HG02840 (cell line): Measurements from ENCODE around the gene RDX.
"Not testable (repeated sequence)": the region's sequence is repeated elsewhere in the genome, so short reads cannot be mapped to it uniquely, and the experiment has no call there.

Experiments
- ATAC-seq: cut with Tn5 transposase; IDR thresholded peaks from one replicate; pipeline ENCODE4 v1.9.1; 2021; ENCODE audit warnings: mild to moderate bottlenecking, moderate library complexity, moderate number of reproducible peaks; ENCODE audit not compliant: unreplicated experiment, low FRiP score

Gene RDX

DNA sequence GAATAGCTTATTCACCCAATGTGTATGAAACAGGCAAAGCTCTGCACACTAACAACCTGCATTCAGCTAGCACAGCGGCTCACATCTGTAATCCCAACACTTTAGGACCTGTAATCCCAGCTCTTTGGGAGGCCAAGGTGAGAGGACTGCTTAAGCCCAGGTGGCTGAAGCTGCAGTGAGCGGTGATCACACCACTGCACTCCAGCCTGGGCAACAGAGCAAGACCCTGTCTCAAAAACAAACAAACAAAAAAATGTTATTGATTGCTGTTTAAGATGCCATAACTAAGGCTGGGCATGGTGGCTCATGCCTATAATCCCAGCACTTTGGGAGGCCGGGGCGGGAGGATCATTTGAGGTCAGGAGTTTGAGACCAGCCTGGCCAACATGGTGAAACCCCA is 15.8 kb downstream of the RDX start:
- ATAC-seq = not testable (repeated sequence)

DNA sequence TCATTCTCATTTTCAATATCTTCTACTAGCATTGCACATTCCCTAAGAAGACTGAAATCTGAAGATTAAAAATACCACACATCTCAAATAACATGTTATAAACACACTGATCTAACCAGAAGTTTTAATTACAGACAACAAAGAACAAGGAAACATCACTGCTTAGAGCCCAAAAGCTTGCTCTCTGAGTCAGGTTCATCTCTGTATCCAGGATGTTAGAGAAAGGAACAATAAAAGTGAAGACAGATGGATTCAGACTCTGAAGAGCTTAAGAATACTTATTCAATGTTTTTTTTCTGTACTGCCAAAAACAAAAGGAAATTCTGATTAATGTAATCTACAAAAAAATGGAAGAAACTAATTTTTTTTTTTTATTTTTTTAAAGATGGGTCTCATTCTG is 16.5 kb downstream of the RDX start:
- no peak for ATAC-seq

DNA sequence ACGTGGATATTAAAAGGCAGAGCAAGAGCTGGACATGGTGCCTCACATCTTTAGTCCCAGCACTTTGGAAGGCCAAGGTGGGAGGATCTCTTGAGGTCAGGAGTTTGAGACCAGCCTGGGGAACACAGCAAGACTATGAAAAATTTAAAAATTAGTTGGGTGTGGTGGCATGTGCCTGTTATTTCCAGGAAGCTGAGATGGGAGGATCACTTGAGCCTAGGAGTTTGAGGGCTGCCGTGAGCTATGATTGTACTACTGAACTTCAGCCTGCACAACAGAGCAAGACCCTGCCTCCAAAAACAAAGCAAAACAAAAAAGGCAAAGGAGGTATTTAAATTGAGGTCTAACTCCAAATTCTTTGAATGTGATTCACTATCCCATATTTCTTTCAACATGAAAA is 23.5 kb downstream of the RDX start:
- no peak for ATAC-seq

DNA sequence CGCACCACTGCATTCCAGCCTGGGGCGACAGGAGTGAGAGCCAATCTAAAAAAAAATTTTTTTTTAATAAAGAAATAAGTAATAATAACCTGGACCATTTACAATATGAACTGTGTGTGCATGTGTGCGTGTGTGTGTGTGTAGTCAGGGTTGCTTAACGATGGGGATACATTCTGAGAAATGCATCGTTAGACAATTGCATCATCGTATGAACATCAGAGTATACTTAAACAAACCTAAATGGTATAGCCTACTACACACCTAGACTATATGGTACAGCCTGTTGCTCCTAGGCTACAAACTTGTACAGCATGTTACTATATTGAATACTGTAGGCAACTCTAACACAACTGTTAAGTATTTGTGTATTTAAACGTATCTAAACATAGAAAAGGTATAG is 26.4 kb downstream of the RDX start:
- ATAC-seq = no peak

DNA sequence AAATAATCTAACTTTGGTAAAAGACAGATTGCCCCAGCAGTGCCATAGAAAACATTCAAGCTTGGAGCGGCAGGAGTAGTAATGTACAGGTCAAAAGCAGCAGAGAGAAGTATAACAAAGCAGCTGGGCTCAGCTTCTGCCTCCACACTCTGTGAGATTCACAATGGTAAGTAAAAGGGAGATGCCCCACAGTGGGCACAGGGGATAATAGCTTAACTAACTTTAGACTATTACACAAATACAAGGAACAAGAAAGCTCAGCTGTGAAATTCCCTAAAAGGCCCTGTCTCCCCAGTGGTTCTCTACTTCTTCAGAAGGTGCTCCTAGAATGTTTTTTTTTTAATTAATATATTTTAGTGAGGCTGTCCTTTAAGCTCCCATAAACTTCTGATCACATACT is 28.0 kb downstream of the RDX start:
- ATAC-seq = no peak

DNA sequence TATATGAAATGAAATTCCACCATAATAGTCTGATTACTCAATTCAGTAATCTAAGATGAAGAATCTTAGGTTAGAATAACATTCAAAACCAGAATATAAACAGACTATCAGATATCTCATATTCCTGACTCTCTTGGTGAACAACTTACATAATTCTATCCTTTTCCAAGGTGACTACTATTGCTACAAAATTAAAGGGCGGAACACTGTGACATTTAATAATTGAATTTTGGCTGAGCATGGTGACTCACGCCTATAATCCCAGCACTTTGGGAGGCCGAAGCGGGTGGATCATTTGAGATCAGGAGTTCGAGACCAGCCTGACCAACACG is 34.4 kb downstream of the RDX start:
- ATAC-seq = no peak

DNA sequence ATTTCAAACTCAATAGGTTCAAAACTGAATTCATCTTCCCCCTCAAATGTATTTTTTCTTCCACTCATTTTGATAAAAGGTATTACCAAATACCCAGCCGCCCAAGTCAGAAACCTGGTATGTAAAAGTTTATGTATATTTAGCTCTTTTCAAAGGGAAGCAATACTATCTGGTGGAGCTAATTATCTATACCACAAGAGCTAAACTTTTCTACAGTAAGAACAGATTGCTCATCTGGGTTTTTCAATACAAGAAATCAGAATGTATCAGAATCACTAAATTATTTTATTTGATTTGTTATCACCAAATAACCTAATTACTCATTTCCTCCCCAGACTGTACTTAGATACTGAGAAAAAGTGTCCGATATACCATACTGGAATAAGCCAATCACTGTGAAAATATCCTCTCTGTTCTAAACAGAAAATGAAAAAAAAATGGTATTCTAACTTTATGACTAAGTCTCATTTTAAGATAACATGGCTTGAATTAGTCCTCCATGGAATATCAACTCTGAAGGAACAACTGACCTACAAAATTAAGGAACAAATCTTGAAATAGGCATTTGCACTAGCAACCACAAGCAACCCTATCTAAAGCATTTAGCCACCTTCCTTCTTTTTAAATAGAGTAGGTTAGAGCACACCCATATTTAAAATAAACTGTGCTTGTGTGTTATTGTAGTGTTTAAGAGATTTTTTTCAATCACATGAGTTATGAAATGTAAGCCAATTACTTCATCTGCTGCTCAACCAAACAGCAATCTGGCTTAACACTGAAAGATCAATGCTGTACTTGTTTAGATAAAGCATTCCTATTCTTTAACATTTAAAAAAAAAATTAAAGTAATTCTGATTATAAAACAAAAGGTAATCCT is 35.0 kb downstream of the RDX start:
- ATAC-seq = no peak

DNA sequence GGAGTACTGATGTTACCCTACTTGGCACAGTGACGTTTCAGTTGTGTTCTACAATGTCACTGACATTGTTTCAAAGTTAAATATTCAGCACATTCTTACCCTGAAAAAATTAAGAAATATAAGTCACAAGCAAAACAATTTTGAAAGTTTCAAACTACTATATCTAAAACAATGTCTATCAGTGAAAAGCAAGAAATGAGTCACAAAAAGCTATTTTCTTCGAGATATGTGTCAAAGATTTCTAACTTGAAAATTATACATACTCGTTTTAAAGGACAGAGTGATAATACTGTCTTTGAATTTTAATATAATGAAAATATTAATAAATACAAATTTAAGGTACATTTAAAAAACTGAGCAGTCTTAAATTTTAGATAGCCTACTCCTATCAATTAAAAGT is 42.9 kb downstream of the RDX start:
- ATAC-seq = no peak

DNA sequence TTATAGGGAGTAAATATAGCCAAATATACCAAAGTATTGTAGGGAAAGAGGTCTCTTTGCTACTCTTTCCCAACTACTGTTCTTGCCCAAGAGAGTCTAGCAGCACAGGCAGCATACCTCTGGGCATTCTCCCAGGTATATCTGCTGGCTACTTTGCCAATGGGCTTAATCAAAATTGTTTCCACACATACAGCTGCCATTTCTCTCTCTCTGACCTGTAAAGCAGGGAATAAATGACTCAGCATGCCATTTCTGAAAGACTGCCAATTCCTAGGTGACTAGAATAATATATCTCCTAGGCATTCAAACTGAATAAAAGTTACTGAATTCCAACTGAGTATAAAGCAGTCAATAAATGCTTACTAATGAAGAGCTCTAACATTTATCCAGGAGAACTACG is 44.6 kb downstream of the RDX start:
- no peak for ATAC-seq

DNA sequence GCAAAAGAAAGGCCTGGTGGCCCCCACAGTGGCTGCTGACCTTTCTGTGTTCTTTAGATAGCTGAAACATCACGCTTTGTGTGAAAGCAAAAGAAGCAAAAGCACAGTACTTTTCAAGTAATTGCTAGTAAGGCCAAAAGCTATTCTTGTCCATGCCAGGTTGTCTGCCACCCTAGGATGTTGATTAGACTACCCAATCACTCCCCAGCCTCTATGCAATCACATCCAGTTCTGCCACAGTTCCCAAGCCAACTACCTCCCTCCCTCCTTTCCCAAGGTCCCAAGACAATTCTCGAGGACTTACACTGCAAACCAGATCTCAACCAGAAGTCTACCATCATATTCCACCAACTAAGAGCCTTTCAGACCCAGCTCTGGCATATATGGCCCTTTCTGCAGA is 46.2 kb downstream of the RDX start:
- ATAC-seq = no peak

DNA sequence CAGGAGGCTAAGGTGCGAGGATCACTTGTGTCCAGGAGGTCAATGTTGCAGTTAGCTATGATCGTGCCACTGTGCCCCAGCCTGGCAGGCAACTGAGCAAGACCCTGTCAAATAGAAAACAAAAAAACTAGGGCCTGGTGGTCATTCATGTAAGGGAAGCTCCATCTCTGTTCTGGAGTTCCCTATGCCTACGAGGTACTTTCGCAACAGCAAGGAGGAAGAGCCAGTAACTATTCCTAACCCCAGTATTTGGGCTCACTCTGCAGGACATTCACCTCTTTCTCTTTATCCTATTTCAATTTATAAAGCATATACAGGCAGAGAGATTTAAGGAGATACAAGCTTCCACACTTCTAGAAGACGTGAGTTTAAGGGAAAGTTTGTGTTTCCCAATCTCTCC is 46.6 kb downstream of the RDX start:
- no peak for ATAC-seq

DNA sequence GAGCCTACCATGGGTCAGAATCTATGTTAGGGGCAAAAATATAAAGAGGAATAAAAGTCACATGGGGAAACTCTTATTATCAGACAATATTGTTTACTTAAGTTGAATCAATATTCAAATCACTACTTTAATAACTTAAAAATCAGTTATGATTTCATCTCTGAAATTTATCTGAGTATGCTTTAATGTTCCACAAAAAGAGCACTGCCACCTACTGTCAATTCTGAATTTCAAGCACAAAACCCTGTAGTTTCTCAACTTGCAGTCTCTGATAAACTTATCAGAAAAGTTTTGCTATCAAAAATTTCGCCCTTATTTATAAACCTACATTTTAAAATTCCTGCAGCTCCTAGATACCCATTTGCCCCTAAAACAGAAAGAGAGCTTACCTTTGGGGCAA is 47.3 kb downstream of the RDX start:
- no peak for ATAC-seq

DNA sequence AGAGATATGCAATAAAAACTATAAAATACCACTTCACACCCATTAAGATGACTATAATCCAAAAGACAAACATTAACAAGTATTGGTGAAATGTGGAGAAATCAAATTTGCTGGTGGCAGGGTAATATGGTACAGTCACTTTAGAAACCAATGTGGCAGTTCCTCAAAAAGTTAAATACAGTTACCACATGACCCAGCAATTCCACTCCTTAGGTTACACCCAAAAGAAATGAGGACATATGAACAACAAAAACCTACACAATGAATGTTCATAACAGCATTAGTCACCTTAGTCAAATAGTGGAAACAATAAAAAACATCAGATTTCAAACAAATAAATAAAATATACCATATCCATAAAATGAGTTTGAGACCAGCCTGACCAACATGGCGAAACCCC is 52.6 kb downstream of the RDX start:
- ATAC-seq = no peak

DNA sequence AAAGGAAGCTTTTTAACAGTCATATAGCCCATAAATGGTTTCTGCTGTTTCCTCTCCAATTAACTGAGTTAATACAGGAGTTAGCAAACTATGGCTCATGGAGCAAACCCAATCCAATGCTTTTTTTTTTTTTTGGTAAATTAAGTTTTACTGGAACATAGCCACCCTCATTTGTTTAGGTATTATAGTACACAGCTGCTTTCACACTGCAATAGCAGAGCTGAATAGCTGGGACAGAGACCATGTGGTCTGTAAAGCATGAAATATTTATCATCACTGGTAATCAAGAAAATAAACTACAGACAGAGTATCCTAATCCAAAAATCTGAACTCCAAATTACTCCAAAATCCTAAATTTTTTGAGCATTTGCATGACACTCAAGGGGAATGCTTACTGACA is 53.7 kb downstream of the RDX start:
- no peak for ATAC-seq

DNA sequence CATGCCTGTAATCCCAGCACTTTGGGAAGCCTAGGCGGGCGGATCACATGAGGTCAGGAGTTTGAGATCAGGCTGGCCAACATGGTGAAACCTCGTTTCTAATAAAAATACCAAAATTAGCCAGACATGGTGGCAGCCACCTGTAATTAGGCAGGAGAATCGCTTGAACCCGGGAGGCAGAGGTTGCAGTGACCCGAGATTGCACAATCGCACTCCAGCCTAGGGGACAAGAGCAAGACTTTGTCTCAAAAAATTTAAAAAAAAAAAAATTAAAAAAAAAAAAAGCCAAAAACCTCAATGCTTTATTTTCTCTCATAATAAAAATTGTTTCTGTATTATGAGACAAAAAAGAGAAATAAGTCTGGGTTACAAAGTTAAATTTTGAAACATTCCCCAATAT is 54.2 kb downstream of the RDX start:
- no peak for ATAC-seq

DNA sequence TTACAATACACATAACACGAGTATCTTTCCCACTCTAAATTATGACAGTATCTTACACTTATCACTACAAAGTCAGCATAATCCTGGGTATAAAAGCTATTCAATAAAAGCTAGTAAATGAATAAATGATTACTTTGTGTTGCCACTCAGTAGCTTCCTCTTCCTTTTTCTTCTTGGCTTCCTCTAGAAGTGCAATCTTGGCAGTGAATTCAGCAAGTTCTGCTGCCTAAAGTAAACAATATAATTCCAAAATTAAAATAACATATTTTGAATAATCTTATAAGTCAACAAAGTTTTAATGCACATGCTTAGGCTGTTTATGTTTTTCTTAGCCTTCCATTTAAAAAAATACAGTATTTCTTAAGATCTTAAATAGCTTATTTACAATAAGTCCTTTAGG is 60.4 kb downstream of the RDX start:
- no peak for ATAC-seq

DNA sequence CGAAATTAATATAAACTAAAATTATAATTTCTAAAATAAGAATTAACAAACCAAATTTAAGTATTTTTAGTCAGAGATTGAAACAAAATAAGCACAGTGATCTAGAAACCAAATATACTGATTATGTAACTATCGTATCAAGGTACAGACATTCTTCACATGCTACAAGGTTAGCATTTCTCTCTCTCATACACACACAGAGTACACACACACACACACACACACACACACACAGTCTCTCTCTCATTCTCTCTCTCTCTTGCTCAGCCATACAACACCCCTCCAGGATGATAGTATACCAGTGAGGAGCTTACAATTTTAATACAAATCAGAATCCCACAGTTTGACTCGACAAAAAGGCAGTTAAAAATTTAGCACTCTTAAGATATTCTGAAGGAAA is 66.0 kb downstream of the RDX start:
- ATAC-seq = no peak

DNA sequence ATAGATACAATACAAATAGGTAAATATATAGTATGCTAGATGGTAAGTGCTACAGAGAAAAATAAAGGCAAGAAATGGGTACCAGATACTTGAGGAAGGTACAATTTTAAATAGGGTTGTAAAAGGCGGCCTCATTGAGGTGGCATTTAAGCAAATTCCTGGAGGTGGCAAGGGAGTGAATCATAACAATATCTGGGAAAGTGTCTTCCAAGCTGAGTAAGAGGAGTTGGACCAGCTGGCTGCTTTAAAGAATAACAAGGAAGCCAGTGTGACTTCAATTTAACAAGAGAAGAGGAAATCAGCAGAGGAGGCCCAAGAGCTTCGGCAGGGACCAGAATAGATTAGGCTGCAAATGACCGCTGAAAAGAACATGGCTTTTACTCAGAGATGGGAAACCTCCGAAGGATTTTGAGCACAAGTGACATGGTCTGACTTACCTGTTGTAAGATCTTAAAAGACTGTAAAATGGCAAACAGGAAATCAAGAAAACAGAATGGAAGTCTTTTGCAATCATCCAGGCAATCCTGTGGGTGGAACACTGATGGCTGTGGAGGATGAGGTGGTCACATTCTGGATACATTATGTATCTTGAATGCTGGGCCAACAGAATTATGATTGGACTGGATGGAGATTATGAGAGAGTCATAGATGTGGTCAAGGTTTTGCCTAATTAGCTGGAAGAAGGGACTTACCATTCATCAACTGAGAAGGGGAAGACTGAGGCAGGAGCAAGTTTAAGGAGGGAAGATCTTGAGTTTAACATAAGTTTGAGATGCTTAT is 77.2 kb downstream of the RDX start:
- no peak for ATAC-seq

DNA sequence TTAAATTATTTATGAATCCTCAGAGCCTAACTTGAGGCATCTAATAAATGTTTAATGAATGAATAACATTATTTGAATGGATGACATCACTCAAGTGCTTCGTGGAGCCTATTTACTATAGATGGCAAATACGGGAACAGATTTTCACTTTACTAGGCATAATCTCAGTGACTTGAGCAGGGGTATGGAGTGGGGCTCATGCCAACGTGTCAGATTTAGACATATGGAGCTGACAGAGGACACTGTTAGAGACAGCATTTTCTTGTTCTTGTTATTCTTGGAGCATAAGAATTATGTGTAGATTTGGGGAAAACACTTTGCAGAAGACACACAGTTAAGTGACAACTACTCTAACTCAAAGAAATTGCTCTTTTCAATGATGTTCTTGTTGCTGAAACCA is 78.5 kb downstream of the RDX start:
- no peak for ATAC-seq

DNA sequence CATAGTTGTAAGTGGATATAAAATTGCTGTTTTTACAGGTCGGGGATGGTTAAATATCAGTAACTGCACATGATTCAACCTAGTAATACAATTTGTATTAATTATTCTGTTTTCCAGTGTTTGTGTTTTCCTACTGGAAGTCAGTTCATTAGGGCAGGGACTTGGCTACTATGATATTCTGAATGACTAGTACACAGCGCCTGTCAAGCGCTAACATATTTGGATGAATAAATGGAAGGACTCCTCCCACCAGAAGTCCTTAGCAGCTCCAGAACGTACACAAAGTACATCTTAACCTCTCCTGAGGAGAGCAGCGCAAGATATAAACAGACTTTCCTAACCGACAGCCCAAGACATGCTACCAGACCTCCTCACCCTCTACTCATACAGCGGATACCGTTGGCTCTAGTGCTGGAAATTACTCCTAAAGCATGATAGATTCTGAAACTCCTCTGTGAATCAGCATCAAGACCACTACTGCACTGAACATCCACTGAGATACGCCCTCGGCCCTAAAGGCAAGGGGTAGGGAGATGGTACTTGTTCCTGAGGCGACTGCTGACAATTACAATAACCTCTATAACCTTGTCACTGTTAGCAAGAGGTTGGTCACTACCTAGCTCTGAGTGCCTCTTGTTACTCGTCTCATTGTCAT is 79.1 kb downstream of the RDX start:
- no peak for ATAC-seq

DNA sequence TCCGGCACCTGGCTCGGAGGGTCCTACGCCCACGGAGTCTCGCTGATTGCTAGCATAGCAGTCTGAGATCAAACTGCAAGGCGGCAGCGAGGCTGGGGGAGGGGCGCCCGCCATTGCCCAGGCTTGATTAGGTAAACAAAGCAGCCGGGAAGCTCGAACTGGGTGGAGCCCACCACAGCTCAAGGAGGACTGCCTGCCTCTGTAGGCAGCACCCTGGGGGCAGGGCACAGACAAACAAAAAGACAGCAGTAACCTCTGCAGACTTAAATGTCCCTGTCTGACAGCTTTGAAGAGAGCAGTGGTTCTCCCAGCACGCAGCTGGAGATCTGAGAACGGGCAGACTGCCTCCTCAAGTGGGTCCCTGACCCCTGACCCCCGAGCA is 87.1 kb downstream of the RDX start:
- ATAC-seq = not testable (repeated sequence)
